Measurements from ENCODE around the gene WDR90. TPM values are rescaled to one million over a fixed set of nuclear protein-coding genes. Genes with fewer than 3 reads are reported as not detected.

WDR90 gene
- total RNA-seq, 2 donors from 2014 or later: 22.7 to 39.4 TPM

DNA sequence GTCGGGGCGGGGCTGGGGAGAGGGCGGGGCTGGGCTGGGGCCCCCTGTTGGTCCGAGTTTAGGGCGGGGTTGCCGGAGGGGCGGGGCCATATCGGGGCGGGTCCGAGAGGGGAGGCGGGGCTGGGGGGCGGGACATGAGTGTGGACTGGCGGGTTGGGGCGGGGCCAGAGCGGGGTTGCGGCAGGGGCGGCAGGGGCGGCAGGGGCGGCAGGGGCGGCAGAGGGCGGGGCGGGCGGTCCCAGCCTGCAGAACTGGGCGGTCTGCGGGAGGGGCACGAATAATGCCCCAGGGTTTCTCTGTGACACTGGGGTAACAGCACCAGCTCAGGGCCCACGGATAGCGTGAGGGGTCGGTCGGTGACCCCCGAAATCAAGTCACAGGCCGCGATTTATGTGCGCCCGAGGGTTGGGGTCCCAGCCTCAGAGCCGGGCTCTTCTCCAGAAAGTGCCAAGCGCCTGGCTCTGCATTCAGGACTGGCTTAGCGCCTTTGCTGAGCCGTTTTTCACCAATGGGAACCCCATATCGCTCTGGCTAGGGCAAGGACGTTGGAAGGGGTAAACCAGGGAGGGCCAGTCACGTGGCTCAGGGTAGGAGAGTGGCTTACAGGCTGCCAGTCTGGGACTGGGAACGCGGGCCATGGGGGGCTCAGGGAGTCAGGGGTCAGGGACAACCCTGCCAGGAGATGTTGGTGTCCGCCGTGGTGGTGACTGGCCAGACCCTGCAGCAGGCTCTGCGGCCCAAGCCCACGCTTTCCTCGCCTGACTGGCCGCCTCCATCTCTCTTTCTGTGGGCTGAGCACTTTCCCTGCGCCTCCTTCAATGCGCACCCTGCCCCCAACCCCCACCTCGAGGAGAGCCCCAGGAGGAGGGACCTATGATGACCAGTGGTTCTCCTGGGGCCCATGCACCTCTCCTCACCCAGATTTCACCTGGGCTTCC, 11.8 kb upstream of the WDR90 start:
- ATAC-seq (ENCODE audit: insufficient number of reproducible peaks, low FRiP score, low read depth) (peak; percentile 74), DNase-seq (ENCODE audit: low spot score) (peak; percentile 60)
- Histone ChIP-seq H3K9me3 (no peaks in the 10 kb centered on the region), H3K4me3 (peak overlapping the region; percentile 84), H3K27me3 (replicated peaks; ENCODE audit: insufficient read depth) (no peaks in the 10 kb centered on the region), H3K27ac (peak overlapping the region; percentile 49 to 93), H3K36me3 (no peaks in the 10 kb centered on the region), H3K4me1 (ENCODE audit: control insufficient read depth in 1 of 2, low read depth in 2 of 2) (peaks cover 11 to 31% of the 10 kb centered on the region in 2 donors)
- no peak for TF ChIP-seq CTCF (IDR thresholded peaks at IDR 0.05)

DNA sequence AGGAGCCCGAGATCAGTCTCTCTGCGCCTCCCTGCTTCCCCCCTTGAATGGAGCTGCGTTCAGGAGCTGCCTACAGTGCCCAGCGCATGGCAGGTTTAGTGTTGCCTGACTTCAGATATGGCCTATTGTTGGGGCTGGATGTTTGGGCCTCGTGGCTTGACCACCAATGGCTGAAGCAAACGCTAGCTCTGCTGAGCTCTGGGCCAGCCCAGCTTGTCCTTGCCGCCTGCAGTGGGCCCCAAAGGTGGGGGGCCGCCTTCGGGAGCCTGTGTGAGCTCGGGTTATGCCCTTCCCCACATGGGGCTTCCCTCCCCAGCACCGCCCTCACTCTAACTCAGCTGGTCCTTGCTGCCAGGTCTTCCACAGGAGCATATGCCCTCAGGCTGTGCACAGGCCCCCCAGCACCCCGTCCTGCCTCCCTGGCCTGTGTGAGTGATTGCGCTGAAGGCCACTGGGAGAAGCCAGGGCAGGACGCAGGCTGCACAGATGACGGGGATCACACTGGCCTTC, 11.1 kb upstream of the WDR90 start:
- Histone ChIP-seq H3K27me3 (replicated peaks; ENCODE audit: insufficient read depth) (no peaks in the 10 kb centered on the region), H3K36me3 (no peaks in the 10 kb centered on the region), H3K4me1 (ENCODE audit: control insufficient read depth in 1 of 2, low read depth in 2 of 2) (peaks cover 19 to 39% of the 10 kb centered on the region in 2 donors), H3K9me3 (no peaks in the 10 kb centered on the region), H3K27ac (peak overlapping the region in 1 of 2 donors; percentile 49), H3K4me3 (no peak overlapping the region)
- TF ChIP-seq CTCF (IDR thresholded peaks at IDR 0.05): no peak
- DNase-seq (ENCODE audit: low spot score) (no peak), ATAC-seq (ENCODE audit: insufficient number of reproducible peaks, low FRiP score, low read depth) (no peak)

GRCh38 chr16:638836-639235, 10.3 kb upstream of the WDR90 start:
- no peak for TF ChIP-seq CTCF (IDR thresholded peaks at IDR 0.05)
- Histone ChIP-seq H3K9me3 (no peaks in the 10 kb centered on the region), H3K27ac (no peak overlapping the region), H3K4me3 (no peak overlapping the region), H3K4me1 (ENCODE audit: control insufficient read depth in 1 of 2, low read depth in 2 of 2) (peaks cover 20 to 41% of the 10 kb centered on the region in 2 donors), H3K27me3 (replicated peaks; ENCODE audit: insufficient read depth) (no peaks in the 10 kb centered on the region), H3K36me3 (no peaks in the 10 kb centered on the region)
- DNase-seq (ENCODE audit: low spot score) (no peak), ATAC-seq (ENCODE audit: insufficient number of reproducible peaks, low FRiP score, low read depth) (no peak)

DNA sequence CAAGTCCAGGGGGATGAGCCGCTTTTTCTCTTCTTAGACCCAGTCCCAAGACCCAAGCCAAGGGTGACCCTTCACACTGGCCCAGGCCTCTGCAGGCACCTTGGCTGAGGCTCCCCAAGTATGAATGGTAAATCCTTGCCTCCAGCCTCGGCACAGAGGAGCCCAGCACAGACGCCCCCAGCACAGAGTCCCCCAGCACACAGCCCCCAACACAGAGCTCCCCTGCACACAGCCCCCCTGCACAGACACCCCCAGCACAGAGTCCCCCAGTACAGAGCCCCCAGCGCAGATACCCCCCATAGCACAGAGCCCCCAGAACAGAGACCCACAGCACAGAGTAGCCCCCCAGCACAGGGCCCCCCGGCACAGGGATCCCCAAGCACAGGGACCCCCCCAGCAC, 8.6 kb upstream of the WDR90 start:
- Histone ChIP-seq H3K4me3 (no peak overlapping the region), H3K4me1 (ENCODE audit: control insufficient read depth in 1 of 2, low read depth in 2 of 2) (peaks cover 11 to 28% of the 10 kb centered on the region in 2 donors), H3K9me3 (no peaks in the 10 kb centered on the region), H3K36me3 (no peaks in the 10 kb centered on the region), H3K27me3 (replicated peaks; ENCODE audit: insufficient read depth) (no peaks in the 10 kb centered on the region), H3K27ac (peak overlapping the region in 1 of 2 donors; percentile 52)
- no peak for ATAC-seq (ENCODE audit: insufficient number of reproducible peaks, low FRiP score, low read depth)
- no peak for TF ChIP-seq CTCF (IDR thresholded peaks at IDR 0.05)
- DNase-seq (ENCODE audit: low spot score): no peak
